ENCODE measurements around the gene IL5.

Gene IL5

GRCh38 chr5:132498152-132498551 lies 45.2 kb downstream of the IL5 start:
- DNase-seq, result no peak

GRCh38 chr5:132497488-132497997 lies 45.8 kb downstream of the IL5 start:
- no peak for DNase-seq

- peak in 2 of 5 experiments; percentile 46 to 53 for DNase-seq
These were observed 46.5 kb downstream of the IL5 start for GRCh38 chr5:132496631-132497487.

- peak; percentile 72 to 95 (median 81) for DNase-seq
These were observed 47.1 kb downstream of the IL5 start for GRCh38 chr5:132496191-132496630.

- peak in 4 of 5 experiments; percentile 57 to 72 (median 63) for DNase-seq
These were observed 47.6 kb downstream of the IL5 start for GRCh38 chr5:132495667-132496190.

GRCh38 chr5:132493821-132494220 lies 49.5 kb downstream of the IL5 start:
- DNase-seq, result no peak

GRCh38 chr5:132493241-132493640 lies 50.1 kb downstream of the IL5 start:
- DNase-seq, result no peak

- no peak for DNase-seq
These were observed 50.8 kb downstream of the IL5 start for GRCh38 chr5:132492386-132493125.

Data from T-helper 2 cell (primary cell).